Keratinocyte (primary cell): ENCODE measurements around the gene SHE.

ENCODE experiments used
- EZH2 ChIP-seq: IDR thresholded peaks from one replicate; pipeline ENCODE4 v1.6.1; 2012; ENCODE audit warnings: inconsistent platforms, mild to moderate bottlenecking, low read length, moderate library complexity
- TF ChIP-seq, protein P1 (sequence below), 3 experiments: IDR thresholded peaks in 1 of 3; conservative IDR thresholded peaks in 1 of 3; optimal IDR thresholded peaks in 1 of 3; 2 replicates in 2 of 3; 3 replicates in 1 of 3; pipeline versions ENCODE3 to v1.5.1; 2011; ENCODE audit warnings: low read length in 3 of 3, mild to moderate bottlenecking in 3 of 3, moderate library complexity in 2 of 3, control low read depth in 1 of 3, inconsistent platforms in 1 of 3; ENCODE audit not compliant: insufficient read depth in 2 of 3; ENCODE audit errors: extremely low read depth in 1 of 3

DNA sequence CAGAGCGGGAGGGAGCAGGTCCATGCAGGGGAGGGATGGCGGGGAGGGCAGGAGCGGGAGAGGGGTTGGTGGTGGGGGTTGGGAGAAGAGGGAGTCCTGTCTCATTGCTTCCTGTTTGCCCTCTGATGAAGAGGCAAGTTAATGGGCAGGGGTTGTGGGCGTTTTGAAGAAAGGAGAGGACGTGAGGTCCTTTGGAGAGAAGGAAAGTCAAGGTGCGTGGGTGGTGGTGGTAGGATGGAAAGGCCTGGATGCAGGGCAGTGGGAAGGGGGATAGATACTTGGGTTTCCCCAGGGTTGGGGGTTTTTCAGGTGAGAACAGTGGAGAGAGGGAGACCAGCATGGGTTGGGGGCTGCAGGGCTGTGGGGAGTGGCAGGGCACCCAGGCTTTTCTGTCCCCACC, 39.0 kb upstream of the SHE start:
- TF ChIP-seq EZH2, result no peak
- TF ChIP-seq, protein P1, sequence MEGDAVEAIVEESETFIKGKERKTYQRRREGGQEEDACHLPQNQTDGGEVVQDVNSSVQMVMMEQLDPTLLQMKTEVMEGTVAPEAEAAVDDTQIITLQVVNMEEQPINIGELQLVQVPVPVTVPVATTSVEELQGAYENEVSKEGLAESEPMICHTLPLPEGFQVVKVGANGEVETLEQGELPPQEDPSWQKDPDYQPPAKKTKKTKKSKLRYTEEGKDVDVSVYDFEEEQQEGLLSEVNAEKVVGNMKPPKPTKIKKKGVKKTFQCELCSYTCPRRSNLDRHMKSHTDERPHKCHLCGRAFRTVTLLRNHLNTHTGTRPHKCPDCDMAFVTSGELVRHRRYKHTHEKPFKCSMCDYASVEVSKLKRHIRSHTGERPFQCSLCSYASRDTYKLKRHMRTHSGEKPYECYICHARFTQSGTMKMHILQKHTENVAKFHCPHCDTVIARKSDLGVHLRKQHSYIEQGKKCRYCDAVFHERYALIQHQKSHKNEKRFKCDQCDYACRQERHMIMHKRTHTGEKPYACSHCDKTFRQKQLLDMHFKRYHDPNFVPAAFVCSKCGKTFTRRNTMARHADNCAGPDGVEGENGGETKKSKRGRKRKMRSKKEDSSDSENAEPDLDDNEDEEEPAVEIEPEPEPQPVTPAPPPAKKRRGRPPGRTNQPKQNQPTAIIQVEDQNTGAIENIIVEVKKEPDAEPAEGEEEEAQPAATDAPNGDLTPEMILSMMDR (optimal IDR thresholded peaks at IDR 0.05 in 1 of 3, IDR thresholded peaks at IDR 0.05 in 1 of 3, conservative IDR thresholded peaks at IDR 0.05 in 1 of 3; ENCODE audit: extremely low read depth in 1 of 3, insufficient read depth in 2 of 3, low read length in 3 of 3), result no peak
